ENCODE data around the gene GPRC6A.

DNA sequence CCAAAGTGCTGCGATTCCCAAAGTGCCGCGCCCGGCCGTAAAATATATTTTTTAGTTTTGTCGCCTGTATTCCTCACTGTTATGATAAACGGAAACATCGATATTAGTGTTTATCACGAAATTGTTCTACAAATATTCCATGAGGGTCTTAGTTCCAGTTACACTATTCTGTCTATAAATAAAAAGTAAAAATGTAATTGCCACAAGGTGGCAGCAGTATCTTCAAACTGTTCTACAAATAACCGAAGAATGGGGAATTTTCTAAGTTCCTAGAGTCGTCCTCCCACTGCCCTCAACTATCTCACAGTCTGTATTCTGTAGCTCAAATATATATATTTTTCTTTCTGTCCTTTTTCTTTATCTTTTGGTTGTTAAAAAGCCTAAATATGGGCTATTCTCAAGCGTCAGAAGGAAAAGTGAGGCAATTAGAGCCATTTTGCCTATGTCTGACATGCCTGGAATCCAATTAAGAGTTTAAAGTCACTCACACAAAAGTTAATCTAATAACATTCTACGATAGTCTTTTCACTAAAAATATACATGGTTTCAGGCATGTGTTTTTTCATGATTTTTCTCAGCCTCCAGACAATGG, 49.2 kb downstream of the GPRC6A start:
- TF ChIP-seq POLR2A (IDR thresholded peaks at IDR 0.05; ENCODE audit: low read length) (no peak), GATA1 (IDR thresholded peaks at IDR 0.05; ENCODE audit: low read depth, low read length) (no peak)
